SK-N-SH (cell line): Measurements from ENCODE around the gene GUCD1.

ENCODE experiments used
- EP300 ChIP-seq, 2 experiments: IDR thresholded peaks; 2 replicates each; pipeline versions ENCODE4 v1.4.0 to v1.6.1; 2012; ENCODE audit warnings: borderline replicate concordance in 1 of 2, low read depth in 1 of 2, low read length in 1 of 2
- GABPA ChIP-seq: IDR thresholded peaks from 2 replicates; pipeline ENCODE4 v1.4.0; 2012; ENCODE audit warnings: low read depth, mild to moderate bottlenecking
- GATA2 ChIP-seq: sonication (generic); formaldehyde crosslinking; IDR thresholded peaks from 2 replicates; pipeline ENCODE4 v1.5.0; 2020; ENCODE audit warnings: mild to moderate bottlenecking, missing genetic modification reagents
- NFIC ChIP-seq: IDR thresholded peaks from 2 replicates; pipeline ENCODE4 v1.4.0; 2012; ENCODE audit warnings: borderline replicate concordance
- POLR2AphosphoS5 ChIP-seq: IDR thresholded peaks from 2 replicates; pipeline ENCODE4 v1.6.1; 2012; ENCODE audit warnings: low read depth, low read length
- RAD21 ChIP-seq: IDR thresholded peaks from 2 replicates; pipeline ENCODE4 v1.6.1; 2012; ENCODE audit warnings: mild to moderate bottlenecking, low read length
- SIN3A ChIP-seq: IDR thresholded peaks from 2 replicates; pipeline ENCODE4 v1.6.1; 2012; ENCODE audit warnings: low read depth, mild to moderate bottlenecking, low read length, moderate library complexity, borderline replicate concordance
- TAF1 ChIP-seq: IDR thresholded peaks from 2 replicates; pipeline ENCODE4 v1.6.1; 2012; ENCODE audit warnings: low read depth, mild to moderate bottlenecking, low read length, moderate library complexity, borderline replicate concordance
- YY1 ChIP-seq: IDR thresholded peaks from 2 replicates; pipeline ENCODE4 v1.4.0; 2012; ENCODE audit warnings: low read depth, mild to moderate bottlenecking
- TF ChIP-seq, protein P1 (sequence below): fragments of 200-600 bp; sonication (generic); IDR thresholded peaks from 2 replicates; pipeline ENCODE4 v1.6.1; 2017; ENCODE audit warnings: antibody characterized with exemption, mild to moderate bottlenecking, moderate library complexity
- TF ChIP-seq, protein P2 (sequence below): IDR thresholded peaks from 2 replicates; pipeline ENCODE4 v1.4.0; 2012; ENCODE audit warnings: low read depth, borderline replicate concordance
- TF ChIP-seq, protein P3 (sequence below): IDR thresholded peaks from 2 replicates; pipeline ENCODE4 v1.6.1; 2012; ENCODE audit warnings: mild to moderate bottlenecking, low read depth, low read length, moderate library complexity
- TF ChIP-seq, protein P4 (sequence below): IDR thresholded peaks from 2 replicates; pipeline ENCODE4 v1.4.0; 2012; ENCODE audit warnings: low read depth

DNA sequence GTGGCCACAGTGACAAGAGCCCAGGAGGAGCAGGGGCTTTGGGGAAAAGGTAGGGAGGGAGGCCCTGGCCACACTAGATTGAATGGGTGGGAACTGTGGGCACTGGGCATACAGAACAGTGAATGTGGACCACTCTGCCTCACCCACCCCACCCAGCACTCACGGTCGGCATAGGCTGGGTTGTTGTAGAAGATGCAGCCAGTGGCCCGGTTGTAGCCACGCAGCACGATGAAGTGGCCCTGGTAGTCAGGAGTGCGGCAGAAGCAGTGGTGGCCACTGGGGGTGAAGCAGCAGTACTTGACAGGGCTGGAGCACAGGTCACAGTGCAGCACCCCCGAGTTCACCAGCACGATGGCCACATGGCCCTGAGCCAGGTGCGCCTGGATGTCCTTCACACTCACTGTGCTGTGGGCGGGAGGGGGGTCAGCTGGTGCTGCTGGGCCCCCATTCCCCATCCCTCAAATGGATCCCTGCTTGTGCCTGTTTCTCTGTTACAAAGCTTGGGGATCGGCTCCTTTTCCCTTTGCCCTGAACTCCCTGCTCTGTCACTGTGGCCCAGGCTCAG lies 11.2 kb downstream of the GUCD1 start:
- TF ChIP-seq, protein P1, sequence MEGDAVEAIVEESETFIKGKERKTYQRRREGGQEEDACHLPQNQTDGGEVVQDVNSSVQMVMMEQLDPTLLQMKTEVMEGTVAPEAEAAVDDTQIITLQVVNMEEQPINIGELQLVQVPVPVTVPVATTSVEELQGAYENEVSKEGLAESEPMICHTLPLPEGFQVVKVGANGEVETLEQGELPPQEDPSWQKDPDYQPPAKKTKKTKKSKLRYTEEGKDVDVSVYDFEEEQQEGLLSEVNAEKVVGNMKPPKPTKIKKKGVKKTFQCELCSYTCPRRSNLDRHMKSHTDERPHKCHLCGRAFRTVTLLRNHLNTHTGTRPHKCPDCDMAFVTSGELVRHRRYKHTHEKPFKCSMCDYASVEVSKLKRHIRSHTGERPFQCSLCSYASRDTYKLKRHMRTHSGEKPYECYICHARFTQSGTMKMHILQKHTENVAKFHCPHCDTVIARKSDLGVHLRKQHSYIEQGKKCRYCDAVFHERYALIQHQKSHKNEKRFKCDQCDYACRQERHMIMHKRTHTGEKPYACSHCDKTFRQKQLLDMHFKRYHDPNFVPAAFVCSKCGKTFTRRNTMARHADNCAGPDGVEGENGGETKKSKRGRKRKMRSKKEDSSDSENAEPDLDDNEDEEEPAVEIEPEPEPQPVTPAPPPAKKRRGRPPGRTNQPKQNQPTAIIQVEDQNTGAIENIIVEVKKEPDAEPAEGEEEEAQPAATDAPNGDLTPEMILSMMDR = no peak
- TF ChIP-seq POLR2AphosphoS5 = no peak
- no peak for TF ChIP-seq YY1
- TF ChIP-seq NFIC = no peak
- TF ChIP-seq GABPA = no peak
- TF ChIP-seq, protein P2, sequence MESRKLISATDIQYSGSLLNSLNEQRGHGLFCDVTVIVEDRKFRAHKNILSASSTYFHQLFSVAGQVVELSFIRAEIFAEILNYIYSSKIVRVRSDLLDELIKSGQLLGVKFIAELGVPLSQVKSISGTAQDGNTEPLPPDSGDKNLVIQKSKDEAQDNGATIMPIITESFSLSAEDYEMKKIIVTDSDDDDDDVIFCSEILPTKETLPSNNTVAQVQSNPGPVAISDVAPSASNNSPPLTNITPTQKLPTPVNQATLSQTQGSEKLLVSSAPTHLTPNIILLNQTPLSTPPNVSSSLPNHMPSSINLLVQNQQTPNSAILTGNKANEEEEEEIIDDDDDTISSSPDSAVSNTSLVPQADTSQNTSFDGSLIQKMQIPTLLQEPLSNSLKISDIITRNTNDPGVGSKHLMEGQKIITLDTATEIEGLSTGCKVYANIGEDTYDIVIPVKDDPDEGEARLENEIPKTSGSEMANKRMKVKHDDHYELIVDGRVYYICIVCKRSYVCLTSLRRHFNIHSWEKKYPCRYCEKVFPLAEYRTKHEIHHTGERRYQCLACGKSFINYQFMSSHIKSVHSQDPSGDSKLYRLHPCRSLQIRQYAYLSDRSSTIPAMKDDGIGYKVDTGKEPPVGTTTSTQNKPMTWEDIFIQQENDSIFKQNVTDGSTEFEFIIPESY = no peak
- TF ChIP-seq RAD21 = no peak
- no peak for TF ChIP-seq SIN3A
- no peak for TF ChIP-seq EP300 (IDR thresholded peaks at IDR 0.05; ENCODE audit: borderline replicate concordance in 1 of 2, low read depth in 1 of 2, low read length in 1 of 2)
- TF ChIP-seq TAF1 = no peak
- no peak for TF ChIP-seq GATA2 (CRISPR knock-in tag)
- TF ChIP-seq, protein P3, sequence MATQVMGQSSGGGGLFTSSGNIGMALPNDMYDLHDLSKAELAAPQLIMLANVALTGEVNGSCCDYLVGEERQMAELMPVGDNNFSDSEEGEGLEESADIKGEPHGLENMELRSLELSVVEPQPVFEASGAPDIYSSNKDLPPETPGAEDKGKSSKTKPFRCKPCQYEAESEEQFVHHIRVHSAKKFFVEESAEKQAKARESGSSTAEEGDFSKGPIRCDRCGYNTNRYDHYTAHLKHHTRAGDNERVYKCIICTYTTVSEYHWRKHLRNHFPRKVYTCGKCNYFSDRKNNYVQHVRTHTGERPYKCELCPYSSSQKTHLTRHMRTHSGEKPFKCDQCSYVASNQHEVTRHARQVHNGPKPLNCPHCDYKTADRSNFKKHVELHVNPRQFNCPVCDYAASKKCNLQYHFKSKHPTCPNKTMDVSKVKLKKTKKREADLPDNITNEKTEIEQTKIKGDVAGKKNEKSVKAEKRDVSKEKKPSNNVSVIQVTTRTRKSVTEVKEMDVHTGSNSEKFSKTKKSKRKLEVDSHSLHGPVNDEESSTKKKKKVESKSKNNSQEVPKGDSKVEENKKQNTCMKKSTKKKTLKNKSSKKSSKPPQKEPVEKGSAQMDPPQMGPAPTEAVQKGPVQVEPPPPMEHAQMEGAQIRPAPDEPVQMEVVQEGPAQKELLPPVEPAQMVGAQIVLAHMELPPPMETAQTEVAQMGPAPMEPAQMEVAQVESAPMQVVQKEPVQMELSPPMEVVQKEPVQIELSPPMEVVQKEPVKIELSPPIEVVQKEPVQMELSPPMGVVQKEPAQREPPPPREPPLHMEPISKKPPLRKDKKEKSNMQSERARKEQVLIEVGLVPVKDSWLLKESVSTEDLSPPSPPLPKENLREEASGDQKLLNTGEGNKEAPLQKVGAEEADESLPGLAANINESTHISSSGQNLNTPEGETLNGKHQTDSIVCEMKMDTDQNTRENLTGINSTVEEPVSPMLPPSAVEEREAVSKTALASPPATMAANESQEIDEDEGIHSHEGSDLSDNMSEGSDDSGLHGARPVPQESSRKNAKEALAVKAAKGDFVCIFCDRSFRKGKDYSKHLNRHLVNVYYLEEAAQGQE = no peak
- TF ChIP-seq, protein P4, sequence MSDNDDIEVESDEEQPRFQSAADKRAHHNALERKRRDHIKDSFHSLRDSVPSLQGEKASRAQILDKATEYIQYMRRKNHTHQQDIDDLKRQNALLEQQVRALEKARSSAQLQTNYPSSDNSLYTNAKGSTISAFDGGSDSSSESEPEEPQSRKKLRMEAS = no peak
